Stimulated activated CD4-positive, alpha-beta T cell treated with anti-CD3 and anti-CD28 coated beads, Interleukin-15, amount 100 ng/mL, for 24 hours (primary cell): ENCODE measurements around the gene TMPRSS3.

ENCODE experiments used
- DNase-seq: peaks from one replicate; pipeline ENCODE4 v3.0.0-alpha.2; 2020

Gene TMPRSS3

DNA sequence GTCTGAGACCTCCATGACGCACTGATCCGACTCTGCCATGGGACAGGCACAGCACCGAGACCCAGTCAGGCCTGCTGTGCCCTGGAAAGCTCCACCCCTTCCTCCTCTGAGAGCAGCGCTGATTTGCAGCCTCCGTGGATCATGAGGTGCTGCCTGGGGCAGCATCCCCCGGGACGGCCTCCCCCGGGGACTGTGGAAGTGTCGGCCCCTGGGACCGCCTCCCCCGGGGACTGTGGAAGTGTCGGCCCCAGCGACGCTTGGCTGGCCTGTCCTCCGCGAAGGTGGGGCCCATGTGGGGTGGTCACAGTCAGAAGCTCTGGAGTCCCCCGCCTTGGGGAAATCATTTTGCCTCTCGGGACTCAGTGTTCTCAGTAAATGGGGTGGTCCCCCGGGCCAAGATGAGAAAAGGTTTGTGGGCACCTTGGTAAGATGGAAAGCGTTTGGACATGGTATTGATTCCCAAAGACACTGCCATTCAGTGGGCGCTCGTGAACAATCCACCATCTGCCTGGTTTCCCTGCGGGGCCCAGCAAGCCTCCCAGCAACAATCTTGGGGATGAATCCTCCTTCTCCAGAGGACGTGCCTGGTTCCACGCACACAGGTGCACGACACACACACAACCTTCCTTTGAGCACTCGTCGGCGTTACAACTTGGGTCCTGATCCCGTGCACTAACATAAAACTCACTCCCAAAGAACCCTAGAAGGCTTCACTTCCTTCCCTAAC is 48.1 kb downstream of the TMPRSS3 start:
- no peak for DNase-seq

DNA sequence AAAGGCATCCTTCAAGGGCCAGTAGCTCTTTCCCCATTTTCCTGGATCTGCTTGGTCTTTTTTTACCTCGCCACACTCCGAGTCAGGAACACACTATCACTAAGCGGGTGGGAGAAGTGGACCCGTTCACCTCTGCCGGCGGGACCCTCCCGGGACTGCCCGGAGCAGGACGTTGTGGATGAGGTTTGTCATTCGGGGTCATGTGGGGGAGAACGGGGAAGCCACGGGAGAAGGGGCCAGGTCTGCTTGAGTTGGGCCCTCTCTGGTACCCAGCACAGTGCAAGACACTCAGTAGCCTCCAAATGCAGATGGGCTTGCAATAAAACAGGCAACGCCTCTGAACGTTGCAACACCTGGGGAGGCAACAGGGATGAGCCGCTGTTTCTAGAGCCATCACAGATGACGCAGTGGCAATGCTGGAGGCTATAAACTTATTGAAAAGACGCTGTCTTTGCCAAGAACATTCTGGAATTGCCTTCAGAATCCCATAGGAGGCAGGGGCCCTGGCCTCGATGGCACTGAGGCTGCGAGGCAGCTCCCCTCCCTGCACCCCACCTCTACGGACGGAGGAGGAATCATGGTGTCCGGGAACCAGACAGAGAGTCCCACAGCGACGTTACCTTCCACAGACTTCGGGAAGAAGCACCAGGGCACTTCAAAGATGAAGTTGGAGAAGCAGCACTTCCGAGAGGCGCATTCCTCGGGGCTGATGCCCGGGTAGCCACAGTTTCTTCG is 48.8 kb downstream of the TMPRSS3 start:
- no peak for DNase-seq

DNA sequence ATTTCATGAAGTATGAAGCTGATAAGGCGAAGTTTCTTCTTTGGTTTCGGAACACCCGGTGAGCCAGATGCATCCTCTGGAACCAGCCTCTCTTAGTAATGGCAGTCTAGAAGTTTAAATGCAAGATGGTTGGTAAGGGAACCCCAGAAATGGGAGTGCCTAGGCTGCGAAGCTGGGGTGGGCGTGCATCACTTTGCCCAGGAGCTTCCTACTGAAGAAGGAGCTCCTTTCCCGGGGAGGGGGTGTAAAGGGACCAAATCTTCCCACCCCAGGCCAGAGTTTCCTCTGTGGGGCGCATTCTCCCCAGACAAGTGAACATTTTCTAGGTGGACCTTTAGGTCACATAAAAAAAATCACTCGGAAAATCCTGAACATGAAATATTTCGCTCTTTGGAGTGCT is 49.4 kb downstream of the TMPRSS3 start:
- DNase-seq = no peak

DNA sequence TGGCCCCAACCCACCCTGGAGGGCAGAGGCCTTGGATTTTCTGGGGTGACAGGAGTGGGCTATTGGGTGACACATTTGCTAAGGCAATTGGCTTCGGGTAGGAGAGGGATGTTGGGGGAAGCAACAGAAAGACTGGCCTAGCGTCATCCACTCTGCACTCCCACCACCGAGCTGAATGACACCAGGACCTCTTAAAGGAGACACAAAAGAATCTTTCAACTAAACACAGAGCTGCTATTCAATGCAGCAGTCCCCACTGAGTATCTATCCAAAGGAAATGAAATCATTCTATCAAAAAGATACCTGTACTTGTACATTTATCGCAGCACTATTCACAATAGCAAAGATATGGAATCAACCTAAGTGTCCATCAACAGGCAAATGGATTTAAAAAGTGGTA is 51.2 kb downstream of the TMPRSS3 start:
- no peak for DNase-seq

DNA sequence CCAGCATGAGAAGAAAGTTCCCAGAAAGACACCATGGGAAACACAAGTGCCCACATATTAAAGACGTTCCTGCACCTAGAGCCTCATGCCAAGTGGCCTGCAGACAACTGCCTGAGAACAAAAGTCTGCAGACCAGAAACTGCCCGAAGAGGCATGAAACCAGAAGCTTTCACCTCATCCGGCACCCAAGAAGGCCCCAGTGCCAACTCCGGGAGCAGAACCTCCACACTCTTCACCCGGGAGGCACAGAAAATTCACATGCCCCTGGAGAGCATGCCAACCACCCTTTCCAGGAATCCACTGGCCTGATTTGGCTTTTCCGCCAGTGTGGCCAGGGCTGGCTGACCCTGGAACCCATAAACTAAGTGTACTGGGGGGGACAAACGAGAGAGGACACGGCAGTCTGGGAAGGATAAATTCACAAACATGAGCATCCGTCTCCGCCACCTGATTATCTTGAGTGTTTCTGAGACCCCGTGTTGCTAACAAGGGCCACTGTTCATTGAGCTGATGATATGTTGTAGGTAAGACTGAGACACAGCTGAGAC is 51.8 kb downstream of the TMPRSS3 start:
- no peak for DNase-seq

DNA sequence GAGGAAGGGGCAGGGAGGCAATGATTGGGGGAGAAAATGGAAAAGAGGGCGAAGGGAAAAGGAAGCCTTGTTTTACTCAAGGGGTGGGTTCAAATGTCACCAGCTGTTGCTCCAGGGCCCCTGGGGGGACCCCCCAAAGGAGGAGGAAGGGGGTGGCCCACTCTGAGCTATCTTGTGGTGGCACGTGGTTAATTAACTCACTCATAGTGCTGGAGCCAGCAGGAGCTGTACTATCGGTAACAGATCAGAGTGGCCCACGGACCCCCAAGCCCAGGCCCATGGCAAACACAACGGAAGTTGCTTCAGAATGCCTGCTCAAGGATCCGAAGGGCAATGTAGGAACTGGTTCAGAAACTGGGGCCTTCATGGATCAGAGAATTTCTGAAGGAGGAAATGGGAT is 52.3 kb downstream of the TMPRSS3 start:
- no peak for DNase-seq

DNA sequence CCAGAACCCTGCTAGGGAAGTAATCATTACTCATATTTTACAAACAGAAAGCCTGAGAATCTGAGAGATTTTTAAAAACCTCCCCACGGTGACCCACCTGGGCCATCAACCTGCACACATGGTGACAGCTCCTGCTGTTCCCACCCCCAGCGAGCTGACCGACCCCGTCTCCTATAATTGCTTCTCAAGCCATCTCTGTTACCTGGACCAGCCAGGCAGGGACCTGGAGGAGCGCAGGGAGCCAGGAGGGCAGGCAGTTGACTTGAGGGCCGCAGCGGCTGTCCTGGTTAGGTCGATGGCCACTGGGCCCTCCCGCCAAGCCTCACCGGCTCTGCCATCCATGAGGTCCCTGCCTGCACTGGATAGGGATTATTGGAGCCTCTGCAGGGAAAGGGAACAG is 52.8 kb downstream of the TMPRSS3 start:
- DNase-seq = no peak

DNA sequence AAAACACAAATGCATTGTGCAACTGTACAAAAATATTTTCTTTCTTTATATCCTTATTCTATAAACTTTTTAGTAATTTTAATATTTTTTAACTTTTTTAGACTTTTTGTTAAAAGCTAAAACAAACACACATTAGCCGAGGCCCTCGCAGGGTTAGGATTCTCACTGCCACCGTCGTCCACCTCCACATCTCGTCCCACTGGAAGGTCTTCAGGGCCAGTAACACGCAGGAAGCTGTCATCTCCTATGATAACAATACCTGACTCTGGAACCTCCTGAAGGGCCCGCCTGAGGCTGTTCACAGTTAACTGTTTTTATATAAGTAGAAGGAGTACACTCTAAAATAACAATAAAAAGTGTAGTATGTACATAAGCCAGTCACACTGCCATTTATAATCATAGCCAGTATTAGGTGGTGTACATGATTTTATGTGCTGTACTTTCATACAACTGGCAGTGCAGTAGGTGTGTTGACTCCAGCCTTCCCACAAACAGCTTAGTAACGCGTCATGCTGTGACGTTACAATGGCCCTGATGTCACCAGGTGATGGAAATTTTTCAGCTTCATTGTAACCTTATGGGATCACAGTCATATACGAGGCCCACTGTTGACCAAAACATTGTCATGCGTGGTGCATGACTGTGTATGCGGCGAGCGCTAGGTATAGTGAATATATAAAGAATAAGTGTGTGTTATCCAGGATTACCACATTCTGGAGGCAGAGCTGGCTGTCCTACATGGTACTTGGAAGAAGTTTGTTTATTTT is 53.9 kb downstream of the TMPRSS3 start:
- no peak for DNase-seq

DNA sequence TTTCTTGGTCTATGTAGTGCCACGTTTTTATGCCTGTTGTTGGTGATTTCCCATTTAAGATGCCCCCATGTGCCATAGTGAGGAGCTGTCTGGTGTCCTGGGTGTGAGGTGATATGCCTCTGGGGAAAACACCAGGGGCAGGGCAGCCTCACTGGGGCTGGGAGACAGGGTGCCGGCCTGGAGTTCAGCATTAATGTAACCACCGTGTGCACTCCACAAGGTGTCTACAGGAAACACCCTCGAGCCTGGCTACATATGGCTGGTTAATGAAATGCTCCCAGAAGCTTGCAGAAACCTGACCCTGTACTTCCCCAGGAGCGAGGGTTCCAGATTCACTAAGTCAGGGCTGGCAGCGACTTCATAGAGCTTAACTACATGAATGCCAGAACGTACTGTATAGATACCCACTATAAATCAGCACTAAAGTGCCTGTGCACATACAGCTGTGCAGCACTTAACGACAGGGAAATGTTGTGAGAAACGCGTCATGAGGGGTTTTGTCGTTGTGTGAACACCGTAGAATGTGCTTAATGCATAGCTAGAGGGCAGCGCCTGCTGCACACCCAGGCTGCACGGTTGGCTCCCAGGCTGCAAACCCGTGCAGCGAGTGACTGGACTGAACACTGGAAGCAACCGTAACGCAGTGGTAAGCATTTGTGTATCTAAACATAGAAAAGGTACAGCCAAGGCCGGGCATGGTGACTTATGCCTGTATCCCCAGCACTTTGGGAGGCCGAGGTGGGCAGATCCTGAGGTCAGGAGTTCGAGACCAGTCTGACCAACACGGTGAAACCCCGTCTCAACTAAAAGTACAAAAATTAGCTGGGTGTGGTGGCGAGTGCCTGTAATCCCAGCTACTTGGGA is 55.4 kb downstream of the TMPRSS3 start:
- no peak for DNase-seq

DNA sequence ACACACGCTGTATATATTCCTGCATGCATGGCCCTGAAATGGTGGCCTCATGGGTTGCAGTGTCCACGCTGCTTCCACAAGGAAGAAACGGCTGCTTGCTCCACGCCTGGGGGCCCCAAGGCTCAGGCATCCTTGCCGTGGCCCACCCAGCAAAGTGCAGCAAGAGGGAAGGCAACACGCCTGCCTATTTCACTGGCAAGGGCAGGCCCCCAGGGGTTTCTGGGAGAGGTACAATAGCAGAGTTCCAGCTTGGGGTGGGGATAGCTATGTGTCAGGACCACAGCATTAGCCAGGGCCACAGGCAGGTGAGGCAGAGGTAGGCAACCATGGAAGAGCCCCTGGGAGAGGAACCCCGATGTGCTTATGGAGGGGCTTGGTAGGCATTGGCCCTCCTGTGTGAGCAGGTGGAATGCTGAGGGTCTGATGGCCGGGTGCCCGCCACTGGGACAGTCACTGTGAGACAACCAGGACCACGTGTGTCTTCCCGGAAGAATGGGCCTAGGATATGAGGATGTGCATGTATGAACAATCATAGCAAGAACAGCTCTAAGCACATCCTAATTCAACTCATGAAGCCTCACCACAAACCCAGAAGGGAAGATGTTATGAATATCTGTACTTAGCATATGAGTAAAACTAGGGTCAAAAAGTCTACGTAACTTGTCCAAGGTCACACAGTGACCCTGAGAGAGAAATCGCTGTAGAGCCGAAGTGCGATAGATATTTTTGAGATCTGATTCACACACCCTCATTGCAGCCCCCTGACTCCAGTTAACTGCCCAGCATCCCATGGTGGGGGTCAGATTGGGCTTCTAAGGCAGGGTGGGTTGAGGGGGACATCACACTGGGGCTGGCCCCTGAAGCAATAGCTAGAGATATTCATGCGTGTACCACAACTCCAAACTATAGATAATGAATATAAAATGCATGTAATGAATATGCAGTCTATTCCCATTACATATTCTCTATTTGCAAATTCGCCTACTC is 56.8 kb downstream of the TMPRSS3 start:
- no peak for DNase-seq

DNA sequence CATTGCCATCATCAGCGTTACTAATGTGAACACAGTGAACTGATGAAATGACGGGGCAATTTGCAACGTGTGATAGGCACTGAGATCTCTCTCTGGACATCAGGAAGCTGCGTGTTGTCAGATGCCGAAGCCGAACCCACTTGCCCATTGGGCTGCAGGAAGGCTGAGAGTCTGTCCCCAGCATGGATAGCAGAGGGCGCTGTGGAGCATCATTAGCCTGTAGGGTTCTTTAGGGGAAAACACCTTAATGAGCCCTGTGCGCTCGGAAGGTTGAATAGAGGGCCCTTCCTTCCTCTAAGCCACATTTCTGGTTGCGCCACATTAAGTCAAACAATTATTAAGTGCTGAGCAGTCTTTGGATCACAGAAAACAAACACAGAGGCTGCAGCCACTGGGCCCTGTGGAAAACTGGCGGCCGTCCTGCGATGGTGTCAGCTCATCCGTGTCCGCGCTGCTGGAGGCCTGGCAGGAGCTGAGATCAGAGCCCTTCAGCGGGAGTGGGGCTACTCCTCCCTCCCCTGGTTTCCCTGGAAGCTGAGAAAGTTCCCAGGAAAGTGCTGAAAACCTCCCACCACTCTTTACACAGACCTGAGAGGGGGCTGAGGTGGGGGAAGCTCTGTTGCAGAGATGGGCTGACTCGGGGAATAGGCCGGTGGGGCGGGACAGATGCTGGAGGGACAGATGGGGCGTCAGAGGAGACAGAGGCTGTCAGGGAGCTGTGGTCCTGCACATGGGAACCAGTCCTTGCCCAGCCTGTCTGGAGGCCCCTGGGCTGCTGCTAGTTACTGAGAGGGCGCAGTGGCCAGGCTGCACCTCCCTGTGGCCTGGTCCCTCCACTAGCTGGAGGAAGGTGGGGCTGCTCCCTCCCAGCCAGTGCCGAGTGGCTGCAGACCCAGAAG is 57.8 kb downstream of the TMPRSS3 start:
- DNase-seq = peak; percentile 89

DNA sequence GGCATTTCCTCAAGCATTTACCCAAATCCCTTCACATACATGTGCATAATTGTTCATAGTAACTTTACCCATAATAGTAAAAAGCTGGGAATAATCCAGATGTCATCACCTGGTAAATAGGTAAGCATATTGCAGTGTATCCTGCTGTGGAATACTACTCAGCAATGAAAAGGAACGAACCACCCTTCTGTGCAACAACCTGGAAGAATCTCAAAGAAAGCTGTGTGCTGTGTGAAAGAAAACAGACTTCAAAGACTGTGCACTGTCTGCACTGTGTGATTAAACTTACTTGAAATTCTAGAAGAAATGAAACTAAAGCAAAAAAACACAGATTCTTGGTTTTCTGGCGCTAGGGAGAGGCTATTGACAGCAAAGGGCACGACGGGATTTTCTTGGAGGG is 58.6 kb downstream of the TMPRSS3 start:
- DNase-seq = no peak

DNA sequence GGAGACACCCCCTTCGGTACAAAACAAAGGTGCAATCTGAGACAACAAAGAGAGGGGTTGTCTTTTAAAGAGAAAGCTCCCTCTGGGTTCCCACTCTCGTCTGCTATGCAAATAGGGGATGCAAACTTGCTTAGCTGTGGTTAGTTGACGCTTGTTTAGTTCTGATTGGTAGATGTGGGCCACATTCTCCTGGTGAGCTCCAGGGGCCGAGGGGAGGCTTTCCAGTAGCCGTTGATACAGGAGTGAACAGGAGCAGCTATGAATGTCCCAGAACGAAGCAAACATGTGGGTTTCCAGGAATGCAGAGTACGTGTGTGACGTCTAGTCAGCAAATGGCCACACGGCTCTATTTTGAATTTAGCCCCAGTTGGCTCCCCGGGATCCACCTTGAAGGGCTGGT is 59.8 kb downstream of the TMPRSS3 start:
- no peak for DNase-seq

DNA sequence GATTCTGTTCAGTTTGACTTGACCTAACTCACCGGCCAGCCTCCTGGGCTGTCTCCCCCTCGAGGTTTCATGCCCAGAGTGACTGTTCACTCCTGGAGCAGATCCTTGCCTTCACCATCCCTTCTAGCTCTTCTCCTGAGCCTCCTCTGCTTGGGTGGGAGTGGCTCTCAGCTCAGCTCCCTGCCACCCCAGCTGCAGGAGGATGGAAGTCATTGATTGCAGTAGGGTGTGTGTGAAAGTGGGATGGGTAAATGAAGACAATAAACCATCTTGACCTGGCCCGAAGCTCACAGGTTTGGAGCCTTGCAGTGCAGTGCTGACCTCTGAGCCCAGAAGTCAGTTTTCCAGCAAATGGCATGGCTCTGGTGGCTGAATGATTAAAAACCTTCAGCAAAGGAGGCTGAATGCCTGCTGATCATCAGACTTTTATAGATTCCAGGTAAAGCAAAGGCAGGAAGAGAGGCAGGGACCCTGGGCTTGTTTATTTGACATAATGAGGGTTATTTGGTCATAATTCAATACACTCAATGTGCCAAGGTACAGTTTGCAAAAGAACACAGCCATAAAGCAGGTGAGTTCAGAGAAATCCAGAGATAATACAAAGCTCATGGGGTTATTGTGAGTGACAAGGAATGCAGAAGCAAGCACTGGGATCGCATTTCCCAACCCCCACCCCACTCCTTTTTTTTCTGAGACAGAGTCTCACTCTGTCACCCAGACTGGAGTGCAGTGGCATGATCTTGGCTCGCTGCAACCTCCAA is 63.1 kb downstream of the TMPRSS3 start:
- DNase-seq = no peak

DNA sequence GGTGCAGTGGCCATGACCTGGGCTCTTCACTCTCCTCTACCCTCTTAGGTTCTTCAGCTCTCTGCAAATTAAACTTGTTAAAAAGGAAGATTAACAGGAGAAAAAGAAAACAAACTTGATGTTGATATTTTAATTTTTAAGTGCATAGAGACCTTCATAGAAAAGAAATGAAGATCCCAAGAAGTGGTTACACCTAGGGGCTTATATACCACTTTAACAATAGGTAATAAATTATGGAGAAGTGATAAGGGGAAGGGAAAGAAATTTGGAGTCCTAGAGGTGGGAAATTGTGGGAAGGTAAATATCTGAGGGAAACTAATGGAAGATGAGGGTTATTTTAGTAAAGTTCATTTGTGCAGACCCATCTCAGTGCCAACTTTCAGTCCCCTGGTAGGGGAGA is 64.2 kb downstream of the TMPRSS3 start:
- DNase-seq = no peak

DNA sequence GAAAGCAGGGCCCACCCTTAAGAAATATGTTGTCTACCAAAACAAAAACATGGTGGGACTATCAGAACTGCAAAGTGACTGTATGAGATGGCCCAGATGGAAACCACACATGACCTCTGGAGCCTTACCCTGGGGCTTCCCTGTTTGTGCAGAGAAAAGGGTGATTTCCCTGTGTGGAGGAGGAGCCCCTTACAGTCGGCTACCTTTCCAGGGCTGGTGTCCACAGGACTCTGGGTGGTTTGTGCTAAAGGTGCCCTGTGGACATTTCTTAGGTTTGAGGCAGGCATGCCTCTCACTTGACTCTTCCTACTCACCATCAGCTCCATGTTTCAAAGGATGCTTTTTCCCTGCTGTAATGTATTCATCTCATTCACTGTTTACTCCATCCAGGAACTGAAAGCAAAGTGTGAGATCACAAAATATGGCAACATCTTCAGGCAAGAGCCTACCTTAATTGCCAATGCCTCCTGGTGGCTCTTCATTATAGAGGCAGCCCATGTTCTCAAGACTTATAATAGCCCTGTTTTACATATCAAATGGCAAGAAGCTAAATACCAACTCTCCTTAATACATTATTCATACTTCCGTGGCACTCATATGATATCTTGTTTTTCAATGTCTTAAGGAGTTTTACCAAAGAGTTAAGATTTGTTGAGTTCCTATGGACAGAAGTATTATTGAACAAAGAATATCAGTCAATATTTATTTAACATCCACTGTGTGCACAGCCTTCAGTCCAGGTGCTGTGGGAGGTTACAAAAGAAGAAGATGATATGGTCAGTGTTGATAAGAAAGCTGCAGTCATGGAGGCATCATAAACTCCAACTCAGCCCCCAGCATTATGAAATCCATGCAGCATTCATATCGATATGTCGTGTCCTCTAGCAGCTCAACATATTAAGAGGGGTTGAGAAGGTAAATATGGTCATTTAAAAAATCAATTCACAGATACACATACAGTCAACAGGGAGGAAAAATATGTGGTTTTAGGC is 65.2 kb downstream of the TMPRSS3 start:
- DNase-seq = no peak

DNA sequence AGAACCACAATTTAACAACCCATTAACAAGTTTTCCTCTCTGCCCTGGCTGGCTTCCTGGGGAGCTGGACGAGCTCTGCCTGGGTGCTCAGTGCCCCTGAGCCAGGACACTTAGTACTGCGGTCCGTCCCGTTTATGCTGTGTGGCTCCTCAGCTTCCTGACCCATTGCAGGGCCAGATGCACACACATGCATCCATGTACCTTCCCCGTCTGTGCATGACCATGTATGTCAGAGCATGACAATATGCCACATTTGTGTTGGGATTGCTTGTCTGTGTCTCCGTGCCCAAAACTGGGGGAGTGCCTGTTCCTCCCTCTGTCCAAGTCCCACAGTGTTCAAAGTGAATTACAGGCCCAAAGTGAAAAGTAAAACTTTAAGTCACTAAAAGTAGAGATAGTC is 71.0 kb downstream of the TMPRSS3 start:
- no peak for DNase-seq
